Right atrium auricular region (tissue), 2 donors: ENCODE data around the gene RAB17. TPM values are rescaled to one million over a fixed set of nuclear protein-coding genes. Genes with fewer than 3 reads are reported as not detected.
A peak's percentile ranks its signal among the peaks of the same experiment; 100 is the strongest.

Experiments
- DNase-seq: peaks from one replicate; pipeline ENCODE4 v3.0.0-alpha.2; 2019; ENCODE audit warnings: low spot score
- H3K27ac ChIP-seq, 2 donors: fragments of 200-600 bp; sonication (generic); 1 replicate in 1 of 2; 2 replicates in 1 of 2; pipeline ENCODE4 v1.5.1; 2016 to 2019
- H3K27me3 ChIP-seq, 2 donors: fragments of 200-600 bp; sonication (generic); one replicate each; pipeline versions ENCODE4 v1.5.1 to v1.6.0; 2017 to 2019
- H3K36me3 ChIP-seq: fragments of 200-600 bp; sonication (generic); one replicate; pipeline ENCODE4 v1.5.1; 2016
- H3K4me1 ChIP-seq, 2 donors: fragments of 200-600 bp; sonication (generic); one replicate each; pipeline versions ENCODE4 v1.5.1 to v1.6.0; 2017 to 2019
- H3K4me3 ChIP-seq, 2 donors: fragments of 200-600 bp; sonication (generic); 1 replicate in 1 of 2; 2 replicates in 1 of 2; pipeline ENCODE4 v1.5.1; 2017 to 2019; ENCODE audit warnings: mild to moderate bottlenecking in 1 of 2, moderate library complexity in 1 of 2
- H3K9me3 ChIP-seq, 2 donors: fragments of 200-600 bp; sonication (generic); one replicate each; pipeline ENCODE4 v1.5.1; 2019
- total RNA-seq, 2 donors: library from RNA; depleted of rRNA; stranded (reverse); fragments of >200 nt; gene quantifications; one replicate each; pipeline ENCODE4 v1.1.0, GENCODE V29; 2016
- TF ChIP-seq, protein P1 (sequence below), 2 donors: fragments of 200-600 bp; sonication (generic); IDR thresholded peaks; one replicate each; pipeline ENCODE4 v1.5.1; 2019; ENCODE audit warnings: antibody characterized with exemption in 2 of 2

RAB17 gene
- total RNA-seq, 2 donors from 2014 or later: 1.0 to 4.5 TPM

- Histone ChIP-seq H3K9me3 (no peaks in the 10 kb centered on the region), H3K27me3 (no peaks in the 10 kb centered on the region), H3K36me3 (no peaks in the 10 kb centered on the region), H3K4me3 (no peak overlapping the region), H3K27ac (peak overlapping the region in 1 of 2 donors; percentile 81), H3K4me1 (peaks cover 0 to 23% of the 10 kb centered on the region in 2 donors)
- TF ChIP-seq, protein P1, sequence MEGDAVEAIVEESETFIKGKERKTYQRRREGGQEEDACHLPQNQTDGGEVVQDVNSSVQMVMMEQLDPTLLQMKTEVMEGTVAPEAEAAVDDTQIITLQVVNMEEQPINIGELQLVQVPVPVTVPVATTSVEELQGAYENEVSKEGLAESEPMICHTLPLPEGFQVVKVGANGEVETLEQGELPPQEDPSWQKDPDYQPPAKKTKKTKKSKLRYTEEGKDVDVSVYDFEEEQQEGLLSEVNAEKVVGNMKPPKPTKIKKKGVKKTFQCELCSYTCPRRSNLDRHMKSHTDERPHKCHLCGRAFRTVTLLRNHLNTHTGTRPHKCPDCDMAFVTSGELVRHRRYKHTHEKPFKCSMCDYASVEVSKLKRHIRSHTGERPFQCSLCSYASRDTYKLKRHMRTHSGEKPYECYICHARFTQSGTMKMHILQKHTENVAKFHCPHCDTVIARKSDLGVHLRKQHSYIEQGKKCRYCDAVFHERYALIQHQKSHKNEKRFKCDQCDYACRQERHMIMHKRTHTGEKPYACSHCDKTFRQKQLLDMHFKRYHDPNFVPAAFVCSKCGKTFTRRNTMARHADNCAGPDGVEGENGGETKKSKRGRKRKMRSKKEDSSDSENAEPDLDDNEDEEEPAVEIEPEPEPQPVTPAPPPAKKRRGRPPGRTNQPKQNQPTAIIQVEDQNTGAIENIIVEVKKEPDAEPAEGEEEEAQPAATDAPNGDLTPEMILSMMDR (IDR thresholded peaks at IDR 0.05): no peak
- no peak for DNase-seq
Measured at GRCh38 chr2:237593596-237594320, 3.2 kb upstream of the RAB17 start.

DNA sequence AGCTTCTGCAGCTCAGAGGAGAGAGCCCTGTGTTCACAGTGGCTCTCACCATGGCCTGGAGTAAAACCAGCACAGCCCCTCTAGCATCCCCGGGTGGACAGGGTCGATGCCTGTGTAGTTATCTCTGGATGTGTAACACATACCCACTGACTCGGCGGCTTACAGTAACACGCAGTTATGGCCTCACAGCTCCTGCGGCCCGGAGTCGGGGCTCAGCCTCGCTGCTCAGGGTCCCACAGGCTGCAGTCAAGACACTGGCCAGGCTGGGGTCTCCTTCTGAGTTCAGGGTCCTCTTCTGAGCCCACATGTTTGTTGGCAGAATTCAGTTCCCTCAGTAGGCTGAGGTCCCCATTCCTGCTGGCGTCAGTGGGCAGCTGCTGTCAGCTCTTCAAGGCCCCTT lies 2.5 kb upstream of the RAB17 start:
- Histone ChIP-seq H3K4me1 (peaks cover 0 to 23% of the 10 kb centered on the region in 2 donors), H3K27me3 (no peaks in the 10 kb centered on the region), H3K27ac (no peak overlapping the region), H3K9me3 (no peaks in the 10 kb centered on the region), H3K36me3 (no peaks in the 10 kb centered on the region), H3K4me3 (no peak overlapping the region)
- no peak for DNase-seq
- TF ChIP-seq, protein P1 (IDR thresholded peaks at IDR 0.05): no peak

DNA sequence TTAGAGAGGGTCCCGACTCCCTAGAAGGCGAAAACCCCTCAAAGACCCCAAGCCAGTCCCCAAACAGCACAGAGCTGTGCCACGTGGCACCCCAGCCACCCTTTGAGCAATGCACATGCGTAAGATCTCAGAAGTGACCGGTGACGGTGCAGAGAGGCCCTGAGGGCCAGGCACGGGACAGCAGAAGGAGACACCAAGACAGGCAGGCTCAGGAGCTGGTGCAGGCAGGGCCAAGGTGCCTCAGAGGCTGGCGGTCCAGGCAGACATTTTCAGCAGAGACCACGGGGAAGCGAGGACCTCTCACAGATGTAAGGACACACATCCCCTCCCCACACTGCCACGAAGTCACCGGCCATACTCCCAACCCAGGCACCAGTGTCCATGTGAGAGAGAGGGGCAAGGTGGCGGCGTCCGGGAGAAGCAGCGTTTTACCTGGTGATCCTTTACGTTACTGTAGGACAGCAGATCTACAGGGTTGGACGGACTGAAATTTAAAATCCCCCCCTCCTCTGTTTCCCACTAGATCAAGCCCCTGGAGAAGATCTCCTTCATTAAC lies 2.0 kb upstream of the RAB17 start:
- DNase-seq: no peak
- TF ChIP-seq, protein P1 (IDR thresholded peaks at IDR 0.05): no peak
- no peaks in the 10 kb centered on the region for H3K27me3 ChIP-seq
- no peaks in the 10 kb centered on the region for H3K9me3 ChIP-seq
- peaks cover 0 to 23% of the 10 kb centered on the region in 2 donors for H3K4me1 ChIP-seq
- H3K27ac ChIP-seq: no peak overlapping the region
- H3K4me3 ChIP-seq: no peak overlapping the region
- no peaks in the 10 kb centered on the region for H3K36me3 ChIP-seq

GRCh38 chr2:237591141-237591881 lies 777 bp upstream of the RAB17 start:
- Histone ChIP-seq H3K4me3 (no peak overlapping the region), H3K27me3 (no peaks in the 10 kb centered on the region), H3K9me3 (no peaks in the 10 kb centered on the region), H3K4me1 (peaks cover 0 to 23% of the 10 kb centered on the region in 2 donors), H3K36me3 (no peaks in the 10 kb centered on the region), H3K27ac (no peak overlapping the region)
- TF ChIP-seq, protein P1 (IDR thresholded peaks at IDR 0.05): no peak
- no peak for DNase-seq

DNA sequence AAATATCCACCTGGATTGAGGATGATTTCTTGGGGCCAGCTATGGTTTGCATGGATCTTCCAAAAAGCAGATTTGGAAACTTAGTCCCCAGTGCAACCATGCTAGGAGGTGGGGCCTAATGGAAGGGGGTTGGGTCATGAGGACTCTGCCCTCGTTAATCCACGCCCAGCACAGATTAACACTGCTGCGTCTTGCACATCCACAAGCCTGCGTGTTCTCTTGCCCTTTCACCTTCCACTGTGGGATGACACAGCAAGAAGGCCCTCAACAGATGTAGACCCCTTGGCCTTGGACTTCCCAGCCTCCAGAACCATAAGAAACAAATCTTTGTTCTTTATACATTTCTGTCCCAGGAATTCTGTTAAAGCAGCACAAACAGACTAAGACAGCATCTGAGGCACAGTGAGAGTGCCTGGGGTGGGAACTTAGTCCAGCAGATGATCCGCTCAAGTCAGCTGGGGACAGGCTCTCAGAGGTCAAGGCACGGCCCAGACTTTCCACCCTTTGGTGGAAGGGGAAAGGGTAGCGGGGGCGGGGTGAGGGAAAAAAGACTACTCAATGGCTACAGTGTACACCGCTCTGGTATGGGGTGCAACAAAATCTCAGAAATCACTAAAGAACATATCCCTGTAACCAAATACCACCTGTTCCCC lies 2.4 kb downstream of the RAB17 start:
- Histone ChIP-seq H3K9me3 (no peaks in the 10 kb centered on the region), H3K36me3 (no peaks in the 10 kb centered on the region), H3K27ac (no peak overlapping the region), H3K4me3 (no peak overlapping the region), H3K27me3 (no peaks in the 10 kb centered on the region), H3K4me1 (peaks cover 0 to 10% of the 10 kb centered on the region in 2 donors)
- TF ChIP-seq, protein P1 (IDR thresholded peaks at IDR 0.05): no peak
- DNase-seq: no peak
